Erythroblast (primary cell): ENCODE results near the gene KIF26B.

Source experiments
- GATA1 ChIP-seq: IDR thresholded peaks from 2 replicates; pipeline ENCODE4 v1.6.1; 2011; ENCODE audit warnings: low read depth, mild to moderate bottlenecking, control low read depth, low read length, moderate library complexity
- POLR2A ChIP-seq: IDR thresholded peaks from 2 replicates; pipeline ENCODE4 v1.6.1; 2011; ENCODE audit warnings: mild to moderate bottlenecking, low read length

DNA sequence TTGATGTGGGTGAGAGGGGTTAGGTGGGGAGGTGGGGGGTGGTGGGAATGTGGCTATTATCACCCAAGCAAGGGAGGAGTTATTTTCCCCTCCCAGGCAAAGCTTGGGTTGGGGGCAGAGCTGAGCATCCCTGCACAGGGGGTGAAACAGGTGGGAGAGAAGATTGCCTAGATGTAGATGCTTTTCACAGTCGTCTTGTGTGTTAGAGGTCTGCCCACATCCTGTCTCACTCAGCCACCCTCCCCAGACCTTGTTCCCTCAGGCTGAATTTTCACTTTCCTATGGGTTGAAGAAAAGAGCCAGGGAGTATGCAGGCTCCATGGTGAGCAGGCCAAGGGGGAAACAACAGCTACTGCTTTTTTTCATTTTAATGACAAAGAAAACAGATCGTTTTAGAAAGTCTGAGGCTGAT, 223.5 kb downstream of the KIF26B start:
- TF ChIP-seq POLR2A, result no peak
- TF ChIP-seq GATA1, result no peak
